OCI-LY1 (cell line): ENCODE data around the gene PRPS1L1.

Source experiments
- EZH2 ChIP-seq: fragments of 200-600 bp; sonication (generic), shearing (Covaris generic); IDR thresholded peaks from 2 replicates; pipeline ENCODE4 v1.8.0; 2017; ENCODE audit warnings: borderline replicate concordance, mixed run types, mild to moderate bottlenecking, antibody characterized with exemption, low read length, moderate library complexity, mixed read lengths
- TF ChIP-seq, protein P1 (sequence below): fragments of 200-600 bp; sonication (generic), shearing (Covaris generic); IDR thresholded peaks from 2 replicates; pipeline ENCODE4 v1.5.1; 2017; ENCODE audit warnings: mild to moderate bottlenecking, antibody characterized with exemption, low read length, moderate library complexity, mixed read lengths

GRCh38 chr7:17996442-17997223, 31.0 kb downstream of the PRPS1L1 start:
- TF ChIP-seq, protein P1, sequence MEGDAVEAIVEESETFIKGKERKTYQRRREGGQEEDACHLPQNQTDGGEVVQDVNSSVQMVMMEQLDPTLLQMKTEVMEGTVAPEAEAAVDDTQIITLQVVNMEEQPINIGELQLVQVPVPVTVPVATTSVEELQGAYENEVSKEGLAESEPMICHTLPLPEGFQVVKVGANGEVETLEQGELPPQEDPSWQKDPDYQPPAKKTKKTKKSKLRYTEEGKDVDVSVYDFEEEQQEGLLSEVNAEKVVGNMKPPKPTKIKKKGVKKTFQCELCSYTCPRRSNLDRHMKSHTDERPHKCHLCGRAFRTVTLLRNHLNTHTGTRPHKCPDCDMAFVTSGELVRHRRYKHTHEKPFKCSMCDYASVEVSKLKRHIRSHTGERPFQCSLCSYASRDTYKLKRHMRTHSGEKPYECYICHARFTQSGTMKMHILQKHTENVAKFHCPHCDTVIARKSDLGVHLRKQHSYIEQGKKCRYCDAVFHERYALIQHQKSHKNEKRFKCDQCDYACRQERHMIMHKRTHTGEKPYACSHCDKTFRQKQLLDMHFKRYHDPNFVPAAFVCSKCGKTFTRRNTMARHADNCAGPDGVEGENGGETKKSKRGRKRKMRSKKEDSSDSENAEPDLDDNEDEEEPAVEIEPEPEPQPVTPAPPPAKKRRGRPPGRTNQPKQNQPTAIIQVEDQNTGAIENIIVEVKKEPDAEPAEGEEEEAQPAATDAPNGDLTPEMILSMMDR: no peak
- no peak for TF ChIP-seq EZH2
